GM21423 (cell line): ENCODE measurements around the gene LRRC55.

Experiments
- ATAC-seq: cut with Tn5 transposase; IDR thresholded peaks from one replicate; pipeline ENCODE4 v1.9.1; 2021; ENCODE audit warnings: mild to moderate bottlenecking, moderate library complexity; ENCODE audit not compliant: unreplicated experiment

The LRRC55 gene

GRCh38 chr11:57199330-57199729 lies 17.6 kb downstream of the LRRC55 start:
- no peak for ATAC-seq

- ATAC-seq, result no peak
Observed at GRCh38 chr11:57200917-57201316, 19.2 kb downstream of the LRRC55 start.

GRCh38 chr11:57202281-57202680 lies 20.5 kb downstream of the LRRC55 start:
- ATAC-seq, result no peak

- no peak for ATAC-seq
Observed at GRCh38 chr11:57203359-57203758, 21.6 kb downstream of the LRRC55 start.

GRCh38 chr11:57203882-57204480 lies 22.2 kb downstream of the LRRC55 start:
- ATAC-seq, result no peak

GRCh38 chr11:57205041-57205641 lies 23.4 kb downstream of the LRRC55 start:
- ATAC-seq, result no peak

- no peak for ATAC-seq
Observed at GRCh38 chr11:57207168-57207567, 25.4 kb downstream of the LRRC55 start.

GRCh38 chr11:57210781-57211180 lies 29.0 kb downstream of the LRRC55 start:
- no peak for ATAC-seq

GRCh38 chr11:57213342-57214097 lies 31.8 kb downstream of the LRRC55 start:
- no peak for ATAC-seq

- no peak for ATAC-seq
Observed at GRCh38 chr11:57214098-57214417, 32.3 kb downstream of the LRRC55 start.

- ATAC-seq, result no peak
Observed at GRCh38 chr11:57214494-57214893, 32.7 kb downstream of the LRRC55 start.

GRCh38 chr11:57216463-57216862 lies 34.7 kb downstream of the LRRC55 start:
- no peak for ATAC-seq

GRCh38 chr11:57217053-57217452 lies 35.3 kb downstream of the LRRC55 start:
- no peak for ATAC-seq

GRCh38 chr11:57219021-57219627 lies 37.4 kb downstream of the LRRC55 start:
- ATAC-seq, result no peak

- ATAC-seq, result no peak
Observed at GRCh38 chr11:57222239-57222638, 40.5 kb downstream of the LRRC55 start.

- no peak for ATAC-seq
Observed at GRCh38 chr11:57223601-57224000, 41.8 kb downstream of the LRRC55 start.

GRCh38 chr11:57224128-57224527 lies 42.4 kb downstream of the LRRC55 start:
- ATAC-seq, result no peak

- no peak for ATAC-seq
Observed at GRCh38 chr11:57224537-57224936, 42.8 kb downstream of the LRRC55 start.

- ATAC-seq, result no peak
Observed at GRCh38 chr11:57228600-57228999, 46.8 kb downstream of the LRRC55 start.

- no peak for ATAC-seq
Observed at GRCh38 chr11:57230316-57230715, 48.6 kb downstream of the LRRC55 start.

GRCh38 chr11:57230791-57231538 lies 49.2 kb downstream of the LRRC55 start:
- ATAC-seq, result no peak
